Activated naive CD4-positive, alpha-beta T cell treated with anti-CD3 and anti-CD28 coated beads for 36 hours (primary cell): Measurements from ENCODE around the gene SAE1. TPM values are rescaled to one million over a fixed set of nuclear protein-coding genes. Genes with fewer than 3 reads are reported as not detected.
A peak's percentile ranks its signal among the peaks of the same experiment; 100 is the strongest.

Experiments used
- CTCF ChIA-PET: fragments of 350-600 bp; sonication (Branson Sonifier 250); formaldehyde crosslinking; loops from one replicate; lab custom pipeline; 2021; ENCODE audit warnings: antibody characterized with exemption; lab: Charles Lee
- DNase-seq: peaks from one replicate; pipeline ENCODE4 v3.0.0-alpha.2; 2020
- H3K27ac Mint-ChIP-seq: one replicate; pipeline ENCODE4 v1.8.0; 2021; ENCODE audit warnings: mild to moderate bottlenecking, mixed read lengths
- H3K27me3 Mint-ChIP-seq: one replicate; pipeline ENCODE4 v1.8.0; 2021; ENCODE audit warnings: low read depth, mixed read lengths
- H3K36me3 Mint-ChIP-seq: one replicate; pipeline ENCODE4 v1.8.0; 2021; ENCODE audit warnings: low read depth, mixed read lengths
- H3K4me1 Mint-ChIP-seq: one replicate; pipeline ENCODE4 v1.8.0; 2021; ENCODE audit warnings: low read depth, mixed read lengths
- H3K4me3 Mint-ChIP-seq: one replicate; pipeline ENCODE4 v1.8.0; 2021; ENCODE audit warnings: mild to moderate bottlenecking, moderate library complexity, mixed read lengths
- H3K9me3 Mint-ChIP-seq: one replicate; pipeline ENCODE4 v1.8.0; 2021; ENCODE audit warnings: mixed read lengths
- intact Hi-C: fragments of 100-400 bp; cut with micrococcal nuclease; formaldehyde crosslinking; loops from one replicate; pipeline ENCODE4 v1.15.1; 2023
- total RNA-seq, 2 experiments: library from RNA; stranded (reverse); gene quantifications; one replicate each; pipeline ENCODE4 v1.2.3, GENCODE V29; 2021

The SAE1 gene
- total RNA-seq, 2 experiments from 2014 or later = 160 to 161 TPM

GRCh38 chr19:47227352-47228167 is 96.9 kb downstream of the SAE1 start:
- intact Hi-C loops = loop anchor here (2.0 to 10.0 kb wide), 3 partner anchors 69 to 513 kb away; partner anchors contain the start of genes PRKD2 and SAE1
- Mint-ChIP-seq H3K27me3 (no peaks in the 10 kb centered on the region), H3K27ac (peak overlapping the region; percentile 82), H3K4me3 (peak overlapping the region; percentile 83), H3K4me1 (peaks cover 22% of the 10 kb centered on the region), H3K36me3 (peaks cover 17% of the 10 kb centered on the region), H3K9me3 (no peaks in the 10 kb centered on the region)
- CTCF ChIA-PET = interaction anchor here (1.1 to 4.9 kb wide), 3 partner anchors 16 to 18 kb away, joined by 4 to 49 read pairs (median 33); no protein-coding TSS in a partner anchor
- DNase-seq = peak; percentile 90

DNA sequence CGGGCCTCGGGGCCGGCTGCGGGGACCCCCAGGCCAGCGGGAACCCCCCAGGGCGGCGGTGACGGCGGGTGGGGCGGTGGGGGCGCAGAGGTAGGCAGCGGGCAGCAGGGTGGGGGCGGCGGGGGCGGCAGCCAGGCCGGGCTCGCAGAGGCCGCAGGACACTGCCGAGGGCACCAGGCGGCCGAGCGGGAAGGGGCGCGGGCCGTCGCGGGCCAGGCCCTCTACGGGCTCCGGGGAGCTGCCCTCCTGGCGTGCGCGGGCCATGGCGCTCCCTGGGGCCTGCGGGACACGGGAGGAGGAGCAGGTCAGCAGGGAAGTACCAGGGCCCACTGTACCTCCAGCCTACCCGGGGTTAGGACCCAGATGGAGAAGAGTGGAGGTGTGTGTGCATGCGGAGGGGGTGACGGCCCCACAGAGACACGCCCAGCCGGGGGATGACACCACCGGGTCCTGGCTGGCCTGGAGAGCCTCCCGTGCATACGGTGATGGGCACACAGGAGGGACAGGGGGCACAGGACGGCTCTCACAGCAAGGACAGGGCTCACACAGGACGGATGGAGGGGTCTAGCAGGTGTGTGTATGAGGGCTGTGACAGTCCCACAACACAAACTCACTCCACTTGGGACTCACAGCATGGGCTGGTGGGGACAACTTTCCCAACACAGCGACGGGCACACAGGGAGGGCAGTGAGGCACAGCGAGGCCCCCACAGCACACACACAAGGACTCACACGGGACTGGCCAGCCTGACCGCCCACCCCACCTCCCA is 97.7 kb downstream of the SAE1 start:
- Mint-ChIP-seq H3K27me3 (no peaks in the 10 kb centered on the region), H3K27ac (no peak overlapping the region), H3K4me3 (peak overlapping the region; percentile 83), H3K4me1 (peaks cover 27% of the 10 kb centered on the region), H3K36me3 (peaks cover 17% of the 10 kb centered on the region), H3K9me3 (no peaks in the 10 kb centered on the region)
- intact Hi-C loops = loop anchor here (5.0 to 10.0 kb wide), 2 partner anchors 96 to 514 kb away; partner anchors contain the start of genes PRKD2 and SAE1
- CTCF ChIA-PET = interaction anchor here (1.1 kb wide), 1 partner anchor 18 kb away, joined by 4 read pairs; no protein-coding TSS in a partner anchor
- DNase-seq = peak; percentile 72

DNA sequence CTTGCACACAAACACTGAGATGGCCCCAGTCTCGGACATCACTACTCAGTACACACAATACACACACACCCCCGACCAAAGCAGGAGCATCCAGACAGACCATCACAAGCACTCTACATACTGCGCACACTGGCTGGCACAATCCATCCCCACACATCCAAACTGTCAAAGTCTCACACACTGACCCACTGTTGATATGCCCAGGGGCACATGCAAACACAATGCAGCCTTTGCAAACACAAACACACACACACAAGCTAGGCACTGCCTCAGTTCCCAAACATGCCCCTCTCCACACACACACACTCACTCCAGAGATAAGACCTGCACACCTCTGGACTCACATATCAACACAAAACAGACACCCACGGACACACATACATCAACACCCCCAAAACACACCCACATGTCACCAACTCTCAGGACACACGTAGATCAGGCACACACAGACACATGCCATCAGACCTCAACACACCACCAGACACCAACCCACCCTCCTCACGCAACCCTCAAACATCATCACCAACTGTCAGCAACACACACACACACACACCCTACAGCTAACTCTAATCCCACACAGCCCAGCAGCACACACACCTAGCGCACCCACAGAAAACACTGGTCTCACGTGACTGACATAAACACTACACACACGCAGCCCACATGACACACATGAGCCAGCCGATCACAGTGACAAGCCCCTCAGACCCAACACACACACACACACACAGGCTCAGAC is 98.5 kb downstream of the SAE1 start:
- peak; percentile 44 for DNase-seq
- H3K27ac Mint-ChIP-seq = no peak overlapping the region
- H3K4me3 Mint-ChIP-seq = no peak overlapping the region
- CTCF ChIA-PET = interaction anchor here (1.5 kb wide), 1 partner anchor 15 kb away, joined by 9 read pairs; no protein-coding TSS in a partner anchor
- no peaks in the 10 kb centered on the region for H3K9me3 Mint-ChIP-seq
- H3K36me3 Mint-ChIP-seq = peaks cover 17% of the 10 kb centered on the region
- intact Hi-C loops = loop anchor here (1.0 to 10.0 kb wide), 3 partner anchors 80 to 514 kb away; partner anchors contain the start of genes PRKD2 and SAE1
- no peaks in the 10 kb centered on the region for H3K27me3 Mint-ChIP-seq
- peaks cover 27% of the 10 kb centered on the region for H3K4me1 Mint-ChIP-seq

DNA sequence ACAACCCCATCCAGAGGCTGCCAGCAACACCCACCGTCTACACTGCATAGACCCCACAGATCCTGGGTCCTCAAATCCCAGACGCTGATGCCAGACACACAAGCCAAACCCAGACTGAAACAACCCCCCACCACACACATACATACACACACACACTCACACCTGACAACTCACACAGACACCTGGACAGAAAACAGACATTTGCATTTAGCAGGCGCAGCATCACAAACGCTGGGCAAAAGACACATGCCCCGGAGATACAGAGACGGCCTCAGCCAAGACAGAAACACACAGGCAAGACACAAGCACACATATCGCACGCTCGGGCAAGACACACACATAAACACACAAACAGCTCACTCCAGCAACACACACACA is 99.0 kb downstream of the SAE1 start:
- Mint-ChIP-seq H3K9me3 (no peaks in the 10 kb centered on the region), H3K27me3 (no peaks in the 10 kb centered on the region), H3K4me3 (no peak overlapping the region), H3K36me3 (peaks cover 17% of the 10 kb centered on the region), H3K27ac (no peak overlapping the region), H3K4me1 (peaks cover 27% of the 10 kb centered on the region)
- intact Hi-C loops = loop anchor here (1.0 to 10.0 kb wide), 3 partner anchors 80 to 515 kb away; partner anchors contain the start of genes PRKD2 and SAE1
- CTCF ChIA-PET = interaction anchor here (1.5 kb wide), 1 partner anchor 15 kb away, joined by 9 read pairs; no protein-coding TSS in a partner anchor
- DNase-seq = no peak

DNA sequence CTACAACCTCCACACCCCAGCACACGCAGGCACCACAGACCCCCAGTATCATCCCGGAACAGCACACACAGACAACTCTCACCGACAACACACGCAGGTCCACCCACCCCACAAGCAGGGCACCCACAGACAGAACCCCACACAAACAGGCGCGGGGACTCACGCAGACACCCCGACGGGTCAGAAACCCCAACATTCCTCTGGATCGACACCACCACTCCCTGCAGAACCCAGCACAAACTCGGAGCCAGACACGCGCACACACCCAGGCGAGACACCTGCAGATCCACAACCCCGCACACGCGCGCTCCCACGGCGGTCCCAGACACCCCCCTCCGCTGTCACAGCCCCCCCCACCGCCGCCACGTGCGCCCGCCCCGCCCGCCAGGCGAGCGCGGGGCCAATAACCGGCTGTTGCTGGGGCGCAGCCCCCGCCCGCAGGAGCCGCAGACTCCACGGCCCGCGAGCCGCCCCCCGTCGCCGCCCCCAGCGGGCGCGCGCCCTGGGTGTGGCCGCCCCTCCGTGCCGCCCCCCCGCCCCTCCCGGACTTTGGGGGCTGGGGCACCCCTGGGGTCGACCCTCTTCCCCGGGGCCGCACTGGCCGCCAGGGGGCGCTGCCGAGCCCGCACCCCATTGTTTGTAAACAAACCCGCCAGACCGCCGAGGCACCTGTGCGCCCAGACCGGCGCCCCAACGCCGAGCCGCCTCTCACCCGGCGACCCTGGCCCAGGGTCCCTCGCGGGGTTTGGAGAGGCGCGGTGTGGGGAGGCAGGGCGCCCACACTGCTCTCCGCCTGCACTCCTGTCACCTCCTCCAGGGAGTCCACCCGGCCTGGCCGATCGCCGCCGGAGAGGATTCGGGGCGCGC is 99.7 kb downstream of the SAE1 start:
- intact Hi-C loops = no loop called here
- H3K4me3 Mint-ChIP-seq = peak overlapping the region; percentile 54
- CTCF ChIA-PET = interaction anchor here (1.5 kb wide), 1 partner anchor 14 kb away, joined by 9 read pairs; no protein-coding TSS in a partner anchor

DNA sequence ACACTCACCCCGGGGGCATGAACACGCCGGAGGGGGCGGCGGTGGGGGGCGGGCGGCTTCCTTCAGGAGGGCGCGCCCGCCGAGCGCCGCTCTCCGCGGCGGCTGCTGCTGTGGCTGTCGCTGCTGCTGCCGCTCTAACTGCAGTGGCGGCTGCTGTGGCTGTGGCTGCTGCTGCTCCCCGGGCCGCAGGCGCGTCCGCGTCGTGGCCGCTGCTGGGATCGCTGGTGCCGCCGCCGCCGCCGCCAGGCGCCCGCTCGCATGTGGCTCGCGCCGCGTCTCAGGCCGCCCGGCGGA is 100.2 kb downstream of the SAE1 start, which contains the start of gene BBC3:
BBC3 (minus strand) TSS at position 279 of the 294 bp plus-strand sequence. CDS start 2,768 bp downstream, outside the sequence.
- Mint-ChIP-seq H3K27me3 (no peaks in the 10 kb centered on the region), H3K27ac (peak within 1 kb of the TSS; percentile 87), H3K9me3 (no peaks in the 10 kb centered on the region), H3K4me1 (peaks cover 22% of the 10 kb centered on the region), H3K36me3 (peaks cover 11% of the 10 kb centered on the region), H3K4me3 (peak within 1 kb of the TSS; percentile 77)
- no peak for DNase-seq
- intact Hi-C loops = loop anchor here (1.0 kb wide), 1 partner anchor 45 kb away; no protein-coding TSS in a partner anchor
- CTCF ChIA-PET = no interaction called here

More for the DNA sequence above, 99.7 kb downstream of the SAE1 start:
- Mint-ChIP-seq H3K4me1 (peaks cover 27% of the 10 kb centered on the region), H3K9me3 (no peaks in the 10 kb centered on the region), H3K36me3 (peaks cover 16% of the 10 kb centered on the region), H3K27ac (no peak overlapping the region), H3K27me3 (no peaks in the 10 kb centered on the region)
- peak; percentile 81 for DNase-seq

GRCh38 chr19:47231215-47232054 is 100.8 kb downstream of the SAE1 start:
- H3K4me1 Mint-ChIP-seq = peaks cover 22% of the 10 kb centered on the region
- DNase-seq = peak; percentile 95
- CTCF ChIA-PET = interaction anchor here (1.2 to 2.3 kb wide), 4 partner anchors 13 to 73 kb away, joined by 3 to 17 read pairs (median 10); no protein-coding TSS in a partner anchor
- no peaks in the 10 kb centered on the region for H3K9me3 Mint-ChIP-seq
- intact Hi-C loops = loop anchor here (1.0 kb wide), 3 partner anchors 10 to 45 kb away; partner anchors contain the start of gene CCDC9
- H3K27me3 Mint-ChIP-seq = no peaks in the 10 kb centered on the region
- peak overlapping the region; percentile 87 for H3K27ac Mint-ChIP-seq
- peak overlapping the region; percentile 77 for H3K4me3 Mint-ChIP-seq
- H3K36me3 Mint-ChIP-seq = peaks cover 11% of the 10 kb centered on the region

- peak; percentile 82 for DNase-seq
- H3K27me3 Mint-ChIP-seq = no peaks in the 10 kb centered on the region
- peak overlapping the region; percentile 87 for H3K27ac Mint-ChIP-seq
- CTCF ChIA-PET = interaction anchor here (1.2 to 2.3 kb wide), 4 partner anchors 12 to 74 kb away, joined by 3 to 17 read pairs (median 10); no protein-coding TSS in a partner anchor
- H3K4me1 Mint-ChIP-seq = peaks cover 18% of the 10 kb centered on the region
- peak overlapping the region; percentile 77 for H3K4me3 Mint-ChIP-seq
- peaks cover 6% of the 10 kb centered on the region for H3K36me3 Mint-ChIP-seq
- intact Hi-C loops = loop anchor here (1.0 kb wide), 2 partner anchors 9 to 24 kb away; partner anchors contain the start of gene CCDC9
- H3K9me3 Mint-ChIP-seq = no peaks in the 10 kb centered on the region
Observed at GRCh38 chr19:47232422-47233211, 102.0 kb downstream of the SAE1 start.

- Mint-ChIP-seq H3K4me1 (peaks cover 33% of the 10 kb centered on the region), H3K9me3 (no peaks in the 10 kb centered on the region), H3K4me3 (no peak overlapping the region)
Observed at GRCh38 chr19:47236072-47236675, 105.5 kb downstream of the SAE1 start.

More at GRCh38 chr19:47236072-47236675, 105.5 kb downstream of the SAE1 start:
- intact Hi-C loops = no loop called here
- peak overlapping the region; percentile 30 for H3K27ac Mint-ChIP-seq
- no peak for DNase-seq
- CTCF ChIA-PET = interaction anchor here (0.9 to 1.0 kb wide), 2 partner anchors 8 to 49 kb away, joined by 3 to 4 read pairs; no protein-coding TSS in a partner anchor
- H3K36me3 Mint-ChIP-seq = peaks cover 6% of the 10 kb centered on the region
- no peaks in the 10 kb centered on the region for H3K27me3 Mint-ChIP-seq
